Measurements from ENCODE around the gene SIVA1.

DNA sequence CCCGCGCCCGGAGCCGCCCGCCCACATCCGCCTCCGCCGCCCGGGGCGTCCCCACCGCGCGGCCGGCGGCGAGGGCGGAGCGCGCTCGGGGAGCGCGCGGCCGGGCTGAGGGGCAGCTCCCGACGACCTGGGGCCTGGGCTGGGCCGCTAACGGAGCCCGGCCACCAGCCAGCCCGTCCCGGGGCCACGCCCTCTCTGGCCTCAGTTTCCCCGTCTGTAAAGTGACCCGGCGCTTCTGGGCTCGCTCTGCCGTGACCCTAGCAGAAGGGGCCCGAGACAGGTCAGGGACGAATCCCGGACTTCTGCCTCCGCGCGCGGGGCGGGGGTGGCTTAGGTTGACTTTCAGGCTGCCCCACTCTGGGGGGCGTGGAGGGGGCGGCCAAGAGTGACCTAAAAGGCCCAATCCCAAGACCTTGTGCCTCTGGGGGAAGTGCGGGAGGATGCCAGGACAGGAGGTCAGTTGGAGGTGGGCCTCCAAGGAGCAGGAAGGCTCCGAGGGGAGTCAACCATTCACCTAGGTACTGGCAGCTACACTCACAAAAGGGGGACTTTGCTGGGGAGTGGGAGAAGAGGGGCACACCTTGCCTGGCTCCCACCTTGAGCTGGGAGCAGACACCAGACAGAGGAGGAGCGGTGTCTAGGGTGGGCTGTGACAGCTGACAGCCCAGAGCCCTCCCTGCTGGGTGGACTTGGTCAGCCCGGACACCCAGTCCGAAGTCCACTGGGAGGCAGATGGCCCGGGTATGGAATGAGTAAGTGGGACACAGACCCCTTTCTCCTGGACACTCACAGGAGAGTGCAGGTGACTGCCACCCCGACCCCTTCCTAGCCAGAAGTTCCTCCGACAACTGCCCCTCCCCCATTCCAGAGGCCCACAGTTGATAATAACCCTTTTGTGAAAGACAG is 43.1 kb downstream of the SIVA1 start:
- 0 out of 2 replicates have a peak, but pooled peaks have one; percentile 10 for TF ChIP-seq POLR2A (IDR thresholded peaks at IDR 0.05; ENCODE audit: low read depth, low read length)
- TF ChIP-seq, protein P1, sequence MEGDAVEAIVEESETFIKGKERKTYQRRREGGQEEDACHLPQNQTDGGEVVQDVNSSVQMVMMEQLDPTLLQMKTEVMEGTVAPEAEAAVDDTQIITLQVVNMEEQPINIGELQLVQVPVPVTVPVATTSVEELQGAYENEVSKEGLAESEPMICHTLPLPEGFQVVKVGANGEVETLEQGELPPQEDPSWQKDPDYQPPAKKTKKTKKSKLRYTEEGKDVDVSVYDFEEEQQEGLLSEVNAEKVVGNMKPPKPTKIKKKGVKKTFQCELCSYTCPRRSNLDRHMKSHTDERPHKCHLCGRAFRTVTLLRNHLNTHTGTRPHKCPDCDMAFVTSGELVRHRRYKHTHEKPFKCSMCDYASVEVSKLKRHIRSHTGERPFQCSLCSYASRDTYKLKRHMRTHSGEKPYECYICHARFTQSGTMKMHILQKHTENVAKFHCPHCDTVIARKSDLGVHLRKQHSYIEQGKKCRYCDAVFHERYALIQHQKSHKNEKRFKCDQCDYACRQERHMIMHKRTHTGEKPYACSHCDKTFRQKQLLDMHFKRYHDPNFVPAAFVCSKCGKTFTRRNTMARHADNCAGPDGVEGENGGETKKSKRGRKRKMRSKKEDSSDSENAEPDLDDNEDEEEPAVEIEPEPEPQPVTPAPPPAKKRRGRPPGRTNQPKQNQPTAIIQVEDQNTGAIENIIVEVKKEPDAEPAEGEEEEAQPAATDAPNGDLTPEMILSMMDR (conservative IDR thresholded peaks at IDR 0.05; ENCODE audit: low read depth, low read length): no peak
